HCT116 (cell line): Measurements from ENCODE around the gene GUCY2D. TPM values are rescaled to one million over a fixed set of nuclear protein-coding genes. Genes with fewer than 3 reads are reported as not detected.

Source experiments
- ATAC-seq: fragments of 200-7000 bp; cut with Tn5 transposase; 2 replicates; pipeline ENCODE4 v1.9.1; 2020; ENCODE audit warnings: mild to moderate bottlenecking, moderate library complexity
- BruUV-seq: library from RNA; stranded (reverse); fragments of 400-500 nt; replicated peaks from 2 replicates; lab custom pipeline; 2021; lab: Mats Ljungman, UMichigan
- CTCF ChIA-PET: fragments of 300-600 bp; sonication (Branson Sonifier 250); formaldehyde crosslinking; loops from one replicate; lab custom pipeline; 2021; ENCODE audit warnings: antibody characterized with exemption; lab: Charles Lee
- POLR2A ChIA-PET: fragments of 300-600, 350-600 bp; sonication (Branson Sonifier 250); formaldehyde crosslinking; loops from one replicate; lab custom pipeline; 2021; ENCODE audit warnings: antibody characterized with exemption; lab: Charles Lee
- RAD21 ChIA-PET, 2 experiments: fragments of 300-600 bp; sonication (Branson Sonifier 250); formaldehyde crosslinking; loops; one replicate each; lab custom pipeline; 2023; ENCODE audit warnings: low total read pairs in 2 of 2; ENCODE audit not compliant: uncharacterized antibody in 2 of 2, unreplicated experiment in 2 of 2, low non-redundant PET in 1 of 2; lab: Charles Lee
- DNase-seq: peaks from one replicate; pipeline ENCODE4 v3.0.0-alpha.2; 2010; ENCODE audit warnings: low read depth, low spot score
- H2AFZ ChIP-seq: fragments of 200-600 bp; shearing (Covaris generic), sonication (generic); 2 replicates; pipeline ENCODE4 v1.6.1; 2017; ENCODE audit warnings: low read depth, mixed run types, mixed read lengths, antibody characterized with exemption, low read length; ENCODE audit not compliant: poor library complexity, severe bottlenecking
- H3K27ac ChIP-seq: 2 replicates; pipeline ENCODE4 v1.5.1; 2012; ENCODE audit warnings: low read depth, low read length
- H3K27me3 ChIP-seq: fragments of 200-600 bp; sonication (generic); 2 replicates; pipeline ENCODE4 v1.6.1; 2016; ENCODE audit warnings: mixed run types, low read length, mixed read lengths; ENCODE audit not compliant: insufficient read depth
- H3K36me3 ChIP-seq, 2 experiments: fragments of 200-500 bp in 1 of 2; fragments of 200-600 bp in 1 of 2; sonication (Bioruptor generic) in 1 of 2; sonication (generic) in 1 of 2; 2 replicates each; pipeline versions ENCODE4 v1.5.1 to v1.6.1; 2014 to 2016; ENCODE audit warnings: low read length in 2 of 2, inconsistent platforms in 1 of 2, mixed read lengths in 1 of 2, mixed run types in 1 of 2; ENCODE audit not compliant: insufficient read depth in 2 of 2, control insufficient read depth in 1 of 2
- H3K4me1 ChIP-seq, 2 experiments: fragments of 200-600 bp in 1 of 2; sonication (generic) in 1 of 2; 2 replicates each; pipeline versions ENCODE4 v1.5.1 to v1.6.1; 2012 to 2017; ENCODE audit warnings: low read length in 2 of 2, inconsistent platforms in 1 of 2, mild to moderate bottlenecking in 1 of 2, mixed read lengths in 1 of 2, mixed run types in 1 of 2, moderate library complexity in 1 of 2; ENCODE audit not compliant: insufficient read depth in 2 of 2, control insufficient read depth in 1 of 2
- H3K4me2 ChIP-seq: fragments of 200-600 bp; sonication (generic); 2 replicates; pipeline ENCODE4 v1.6.1; 2017; ENCODE audit warnings: mixed run types, low read length, mixed read lengths
- H3K4me3 ChIP-seq, 2 experiments: fragments of 200-600 bp in 1 of 2; sonication (generic) in 1 of 2; replicated peaks in 1 of 2; 2 replicates each; pipeline ENCODE4 v1.5.1; 2011 to 2016; ENCODE audit warnings: low read length in 2 of 2, control low read depth in 1 of 2, low read depth in 1 of 2, mild to moderate bottlenecking in 1 of 2, mixed read lengths in 1 of 2, mixed run types in 1 of 2
- H3K79me2 ChIP-seq: fragments of 200-600 bp; sonication (generic); 2 replicates; pipeline ENCODE4 v1.6.1; 2017; ENCODE audit warnings: mild to moderate bottlenecking, mixed run types, low read length, moderate library complexity, mixed read lengths; ENCODE audit not compliant: insufficient read depth
- H3K9ac ChIP-seq: fragments of 200-600 bp; sonication (generic); 2 replicates; pipeline ENCODE4 v1.6.1; 2016; ENCODE audit warnings: low read length, mixed read lengths
- H3K9me2 ChIP-seq: fragments of 200-600 bp; sonication (generic), shearing (Covaris generic); 2 replicates; pipeline ENCODE4 v1.6.1; 2017; ENCODE audit warnings: mixed run types, mild to moderate bottlenecking, moderate library complexity; ENCODE audit not compliant: insufficient read depth
- H3K9me3 ChIP-seq, 2 experiments: fragments of 200-500 bp in 1 of 2; fragments of 200-600 bp in 1 of 2; sonication (Bioruptor generic) in 1 of 2; sonication (generic) in 1 of 2; 2 replicates each; pipeline ENCODE4 v1.6.1; 2014 to 2017; ENCODE audit warnings: low read length in 2 of 2, mixed read lengths in 2 of 2, inconsistent platforms in 1 of 2, low read depth in 1 of 2, mild to moderate bottlenecking in 1 of 2, mixed run types in 1 of 2, moderate library complexity in 1 of 2; ENCODE audit not compliant: control insufficient read depth in 1 of 2, insufficient read depth in 1 of 2
- H4K20me1 ChIP-seq: fragments of 200-600 bp; sonication (generic), shearing (Covaris generic); 2 replicates; pipeline ENCODE4 v1.6.1; 2017; ENCODE audit warnings: mixed run types, mild to moderate bottlenecking, moderate library complexity; ENCODE audit not compliant: insufficient read depth
- ELF1 ChIP-seq: IDR thresholded peaks from 2 replicates; pipeline ENCODE4 v1.6.1; 2012; ENCODE audit warnings: low read depth, borderline replicate concordance
- EZH2 ChIP-seq: fragments of 200-600 bp; sonication (generic); IDR thresholded peaks from 2 replicates; pipeline ENCODE4 v1.6.1; 2017; ENCODE audit warnings: antibody characterized with exemption, mixed run types
- FOSL1 ChIP-seq: IDR thresholded peaks from 2 replicates; pipeline ENCODE4 v1.6.1; 2012; ENCODE audit warnings: low read depth
- POLR2AphosphoS5 ChIP-seq: IDR thresholded peaks from 2 replicates; pipeline ENCODE4 v1.6.1; 2011; ENCODE audit warnings: mild to moderate bottlenecking, low read depth, low read length, moderate library complexity
- RAD21 ChIP-seq: IDR thresholded peaks from 2 replicates; pipeline ENCODE4 v1.6.1; 2012; ENCODE audit warnings: low read depth, mild to moderate bottlenecking
- SP1 ChIP-seq: IDR thresholded peaks from 2 replicates; pipeline ENCODE4 v1.6.1; 2012; ENCODE audit warnings: low read depth
- YY1 ChIP-seq: IDR thresholded peaks from 2 replicates; pipeline ENCODE4 v1.6.1; 2011; ENCODE audit warnings: low read length, low read depth, moderate library complexity, mild to moderate bottlenecking; ENCODE audit not compliant: insufficient replicate concordance; ENCODE audit errors: extremely low read depth
- intact Hi-C: fragments of 100-400 bp; cut with micrococcal nuclease; formaldehyde crosslinking; loops from 2 replicates; pipeline ENCODE4 v1.10.0; 2022
- total RNA-seq: library from RNA; stranded (reverse); gene quantifications from one replicate; pipeline ENCODE4 v1.2.1, GENCODE V29; 2021; ENCODE audit not compliant: unreplicated experiment
- TF ChIP-seq, protein P1 (sequence below): IDR thresholded peaks from 2 replicates; pipeline ENCODE4 v1.6.1; 2012; ENCODE audit warnings: low read depth
- TF ChIP-seq, protein P2 (sequence below): IDR thresholded peaks from 2 replicates; pipeline ENCODE4 v1.6.1; 2012

Gene GUCY2D
- total RNA-seq, 1 experiment from 2014 or later = 1.4 TPM

GRCh38 chr17:8055851-8056231 is 53.4 kb downstream of the GUCY2D start:
- TF ChIP-seq ELF1 = no peak
- TF ChIP-seq, protein P1, sequence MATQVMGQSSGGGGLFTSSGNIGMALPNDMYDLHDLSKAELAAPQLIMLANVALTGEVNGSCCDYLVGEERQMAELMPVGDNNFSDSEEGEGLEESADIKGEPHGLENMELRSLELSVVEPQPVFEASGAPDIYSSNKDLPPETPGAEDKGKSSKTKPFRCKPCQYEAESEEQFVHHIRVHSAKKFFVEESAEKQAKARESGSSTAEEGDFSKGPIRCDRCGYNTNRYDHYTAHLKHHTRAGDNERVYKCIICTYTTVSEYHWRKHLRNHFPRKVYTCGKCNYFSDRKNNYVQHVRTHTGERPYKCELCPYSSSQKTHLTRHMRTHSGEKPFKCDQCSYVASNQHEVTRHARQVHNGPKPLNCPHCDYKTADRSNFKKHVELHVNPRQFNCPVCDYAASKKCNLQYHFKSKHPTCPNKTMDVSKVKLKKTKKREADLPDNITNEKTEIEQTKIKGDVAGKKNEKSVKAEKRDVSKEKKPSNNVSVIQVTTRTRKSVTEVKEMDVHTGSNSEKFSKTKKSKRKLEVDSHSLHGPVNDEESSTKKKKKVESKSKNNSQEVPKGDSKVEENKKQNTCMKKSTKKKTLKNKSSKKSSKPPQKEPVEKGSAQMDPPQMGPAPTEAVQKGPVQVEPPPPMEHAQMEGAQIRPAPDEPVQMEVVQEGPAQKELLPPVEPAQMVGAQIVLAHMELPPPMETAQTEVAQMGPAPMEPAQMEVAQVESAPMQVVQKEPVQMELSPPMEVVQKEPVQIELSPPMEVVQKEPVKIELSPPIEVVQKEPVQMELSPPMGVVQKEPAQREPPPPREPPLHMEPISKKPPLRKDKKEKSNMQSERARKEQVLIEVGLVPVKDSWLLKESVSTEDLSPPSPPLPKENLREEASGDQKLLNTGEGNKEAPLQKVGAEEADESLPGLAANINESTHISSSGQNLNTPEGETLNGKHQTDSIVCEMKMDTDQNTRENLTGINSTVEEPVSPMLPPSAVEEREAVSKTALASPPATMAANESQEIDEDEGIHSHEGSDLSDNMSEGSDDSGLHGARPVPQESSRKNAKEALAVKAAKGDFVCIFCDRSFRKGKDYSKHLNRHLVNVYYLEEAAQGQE = no peak
- TF ChIP-seq SP1 = no peak
- no peak for TF ChIP-seq POLR2AphosphoS5
- TF ChIP-seq EZH2 = no peak
- TF ChIP-seq RAD21 = no peak
- TF ChIP-seq, protein P2, sequence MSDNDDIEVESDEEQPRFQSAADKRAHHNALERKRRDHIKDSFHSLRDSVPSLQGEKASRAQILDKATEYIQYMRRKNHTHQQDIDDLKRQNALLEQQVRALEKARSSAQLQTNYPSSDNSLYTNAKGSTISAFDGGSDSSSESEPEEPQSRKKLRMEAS = no peak
- TF ChIP-seq YY1 = no peak
- TF ChIP-seq FOSL1 = no peak
- Histone ChIP-seq H3K9me3 (no peaks in the 10 kb centered on the region), H2AFZ (no peak overlapping the region), H3K4me3 (no peak overlapping the region), H4K20me1 (no peaks in the 10 kb centered on the region), H3K9me2 (no peaks in the 10 kb centered on the region), H3K4me1 (peaks cover 0 to 20% of the 10 kb centered on the region in 2 experiments; a peak in 3 of 4 replicates), H3K27ac (no peak overlapping the region), H3K27me3 (no peaks in the 10 kb centered on the region), H3K9ac (no peak overlapping the region), H3K79me2 (no peaks in the 10 kb centered on the region), H3K4me2 (no peak overlapping the region), H3K36me3 (no peaks in the 10 kb centered on the region)
- ChIA-PET RAD21 (no interaction called here), POLR2A (interaction anchor here (0.8 kb wide), 1 partner anchor 117 kb away, joined by 4 read pairs; no protein-coding TSS in a partner anchor), CTCF (interaction anchor here (1.0 to 5.7 kb wide), 4 partner anchors 14 to 199 kb away, joined by 4 to 35 read pairs (median 10); partner anchors contain the start of gene NAA38)
- BruUV-seq = no TSS peak
- intact Hi-C loops = loop anchor here (2.0 to 5.0 kb wide), 3 partner anchors 193 to 424 kb away; partner anchors contain the start of gene SHBG
- ATAC-seq (no peak), DNase-seq (no peak)
